Measurements from ENCODE around the gene PTPRN. TPM values are rescaled to one million over a fixed set of nuclear protein-coding genes. Genes with fewer than 3 reads are reported as not detected.

PTPRN gene
- total and polyA plus RNA-seq, 10 of the 15 experiments (the other 5 are each of a cell fraction or from before 2014, with no cell fraction given) = 0.28 to 0.69 TPM; not detected in 8

DNA sequence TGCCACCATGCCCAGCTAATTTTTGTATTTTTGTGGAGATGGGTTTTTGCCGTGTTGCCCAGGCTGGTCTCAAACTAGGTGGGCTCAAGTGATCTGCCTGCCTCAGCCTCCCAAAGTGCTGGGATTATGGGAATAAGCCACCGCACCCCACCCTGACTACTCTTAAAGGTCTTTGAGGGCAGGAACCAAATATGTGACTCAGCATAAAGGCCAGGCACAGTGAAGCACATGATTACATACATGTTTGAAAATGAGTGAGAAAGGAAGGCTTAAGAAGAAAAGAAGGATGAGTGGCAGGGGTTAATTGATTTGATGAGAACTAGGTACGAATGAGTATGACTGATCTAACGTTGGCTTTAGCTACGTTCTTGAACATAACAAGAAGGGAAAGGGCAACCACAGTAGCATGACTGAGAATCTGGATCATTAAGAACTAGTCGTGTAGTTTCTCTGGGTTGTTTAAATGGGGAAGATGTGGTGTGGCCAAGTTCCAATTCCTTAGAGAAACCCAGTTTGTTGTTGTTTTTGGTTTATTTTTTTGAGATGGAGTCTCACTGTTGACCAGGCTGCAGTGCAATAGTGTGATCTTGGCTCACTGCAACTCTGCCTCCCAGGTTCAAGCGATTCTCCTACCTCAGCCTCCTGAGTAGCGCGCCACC is 16.6 kb upstream of the PTPRN start:
- intact Hi-C loops (cut with micrococcal nuclease; ENCODE audit: unreplicated experiment) (no loop called here), in situ Hi-C loops (cut with MboI) (no loop called here)
- Histone ChIP-seq H3K27me3 (replicated peaks in 1 of 2; ENCODE audit: control insufficient read depth in 2 of 2, insufficient read depth in 2 of 2, low read length in 1 of 2) (peaks cover 0 to 6% of the 10 kb centered on the region in 2 experiments; a peak in 2 of 4 replicates), H3K4me1 (ENCODE audit: control insufficient read depth, insufficient read depth, low read length) (no peaks in the 10 kb centered on the region), H3K4me3 (no peak overlapping the region), H4K20me1 (ENCODE audit: control insufficient read depth, insufficient read depth) (no peaks in the 10 kb centered on the region), H3K9me3 (replicated peaks; ENCODE audit: control insufficient read depth, insufficient read depth, low read length) (no peaks in the 10 kb centered on the region), H3K9ac (ENCODE audit: control insufficient read depth, insufficient read depth, low read length) (no peak overlapping the region), H3K36me3 (ENCODE audit: control insufficient read depth in 2 of 2, insufficient read depth in 2 of 2, low read length in 1 of 2) (no peaks in the 10 kb centered on the region), H2AFZ (ENCODE audit: control insufficient read depth, low read depth, low read length) (no peak overlapping the region), H3K4me2 (ENCODE audit: control insufficient read depth, insufficient read depth) (no peak overlapping the region), H3K79me2 (ENCODE audit: control insufficient read depth, insufficient read depth, low read length) (no peaks in the 10 kb centered on the region), H3K27ac (ENCODE audit: control insufficient read depth, insufficient read depth) (no peak overlapping the region)
- CTCF ChIA-PET = interaction anchor here (0.7 to 1.1 kb wide), 2 partner anchors 204 to 206 kb away, joined by 3 read pairs; no protein-coding TSS in a partner anchor
- TF ChIP-seq PKNOX1 (IDR thresholded peaks at IDR 0.05) (peak; percentile 8; the same call in 1 of the 2 replicates), HDGF (IDR thresholded peaks at IDR 0.05) (no peak), ETV6 (conservative IDR thresholded peaks at IDR 0.05 in 1 of 2, IDR thresholded peaks at IDR 0.05 in 1 of 2; ENCODE audit: borderline replicate concordance in 1 of 2, low read depth in 1 of 2) (no peak), ATF2 (IDR thresholded peaks at IDR 0.05; ENCODE audit: low read length) (no peak), EGR1 (IDR thresholded peaks at IDR 0.05; ENCODE audit: borderline replicate concordance in 1 of 2, low read depth in 2 of 2, low read length in 2 of 2) (no peak)
- no TSS peak for BruUV-seq (replicated peaks)
- peak; percentile 38 for FAIRE-seq
- POLR2A ChIA-PET = no interaction called here
- ATAC-seq = no peak
- SMC1A ChIA-PET (ENCODE audit: uncharacterized antibody, unreplicated experiment) = no interaction called here
- RAD21 ChIA-PET (ENCODE audit: unreplicated experiment) = no interaction called here
- DNase-seq (ENCODE audit: low read depth, low spot score) = no peak
- WGBS (ENCODE audit: insufficient coverage, insufficient replicate concordance, low lambda C conversion rate, missing lambda C conversion rate) = 32% methylated on average over 9 of the region's 9 CpGs

Measured in GM12878 (cell line).